ENCODE measurements around the gene POTEM.
"Not testable (repeated sequence)": the region's sequence is repeated elsewhere in the genome, so short reads cannot be mapped to it uniquely, and the experiment has no call there.

The POTEM gene

GRCh38 chr14:18963276-18963675 lies 4.0 kb upstream of the POTEM start:
- H3K79me2 ChIP-seq (ENCODE audit: control insufficient read depth, insufficient read depth, low read length, unreplicated experiment); H3K4me1 ChIP-seq (ENCODE audit: control insufficient read depth, insufficient read depth, low read length, unreplicated experiment); H3K27ac ChIP-seq (ENCODE audit: low read depth, low read length): not testable (repeated sequence)

GRCh38 chr14:18964878-18965277 lies 2.4 kb upstream of the POTEM start:
- not testable (repeated sequence) for H3K4me3 ChIP-seq (ENCODE audit: low read depth, low read length); H2AFZ ChIP-seq (ENCODE audit: low read length, unreplicated experiment); H3K4me1 ChIP-seq (ENCODE audit: control insufficient read depth, insufficient read depth, low read length, unreplicated experiment); H3K36me3 ChIP-seq (ENCODE audit: insufficient read depth, low read length); H3K27me3 ChIP-seq (ENCODE audit: insufficient read depth, low read length); H3K79me2 ChIP-seq (ENCODE audit: control insufficient read depth, insufficient read depth, low read length, unreplicated experiment); H3K27ac ChIP-seq (ENCODE audit: low read depth, low read length)

More at GRCh38 chr14:18963276-18963675, 4.0 kb upstream of the POTEM start:
- H3K36me3 ChIP-seq (ENCODE audit: insufficient read depth, low read length); H3K27me3 ChIP-seq (ENCODE audit: insufficient read depth, low read length); H3K4me3 ChIP-seq (ENCODE audit: low read depth, low read length); H2AFZ ChIP-seq (ENCODE audit: low read length, unreplicated experiment): not testable (repeated sequence)

DNA sequence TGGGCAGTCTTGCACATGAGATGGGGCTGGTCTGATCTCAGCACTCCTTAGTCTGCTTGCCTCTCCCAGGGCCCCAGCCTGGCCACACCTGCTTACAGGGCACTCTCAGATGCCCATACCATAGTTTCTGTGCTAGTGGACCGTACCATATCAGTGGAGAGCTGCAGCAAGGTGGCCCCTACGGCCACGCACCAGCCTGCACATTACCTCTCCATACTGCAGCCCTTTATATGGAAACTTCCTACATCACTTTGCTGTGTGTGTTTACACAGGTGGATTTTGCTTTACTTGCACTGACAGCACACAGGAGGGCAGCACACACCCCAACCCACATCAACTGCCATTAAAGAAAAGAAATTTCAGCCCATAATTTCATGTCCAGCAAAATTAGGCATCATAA lies 35.3 kb downstream of the POTEM start:
- not testable (repeated sequence) for H3K4me3 ChIP-seq (ENCODE audit: low read depth, low read length); H3K79me2 ChIP-seq (ENCODE audit: control insufficient read depth, insufficient read depth, low read length, unreplicated experiment); H3K4me1 ChIP-seq (ENCODE audit: control insufficient read depth, insufficient read depth, low read length, unreplicated experiment); H3K27me3 ChIP-seq (ENCODE audit: insufficient read depth, low read length); H3K36me3 ChIP-seq (ENCODE audit: insufficient read depth, low read length); H2AFZ ChIP-seq (ENCODE audit: low read length, unreplicated experiment); H3K27ac ChIP-seq (ENCODE audit: low read depth, low read length)

- not testable (repeated sequence) for H3K4me1 ChIP-seq (ENCODE audit: control insufficient read depth, insufficient read depth, low read length, unreplicated experiment); H3K79me2 ChIP-seq (ENCODE audit: control insufficient read depth, insufficient read depth, low read length, unreplicated experiment)
These were observed 39.3 kb downstream of the POTEM start for GRCh38 chr14:19006490-19006889.

DNA sequence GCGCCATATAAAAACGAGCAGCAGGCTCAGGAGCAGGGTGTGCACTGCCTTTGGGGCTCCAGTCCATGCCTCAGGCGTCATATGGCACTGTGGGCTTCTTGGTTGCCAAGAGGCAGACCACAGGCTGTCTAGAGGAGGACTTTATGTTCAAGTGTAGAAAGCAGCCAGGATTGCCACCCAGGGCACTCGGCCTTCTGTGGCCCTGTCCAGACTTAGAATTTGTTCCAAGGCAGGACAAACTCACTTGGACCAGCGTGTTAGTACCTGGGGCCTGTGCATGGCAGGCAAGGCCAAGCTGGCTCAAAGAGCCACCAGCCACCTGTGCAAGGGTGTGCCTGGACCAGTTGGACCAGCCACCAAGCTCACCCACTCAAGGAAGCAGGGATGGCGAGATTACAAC lies 40.4 kb downstream of the POTEM start:
- not testable (repeated sequence) for H3K4me1 ChIP-seq (ENCODE audit: control insufficient read depth, insufficient read depth, low read length, unreplicated experiment); H3K27ac ChIP-seq (ENCODE audit: low read depth, low read length); H3K36me3 ChIP-seq (ENCODE audit: insufficient read depth, low read length); H3K79me2 ChIP-seq (ENCODE audit: control insufficient read depth, insufficient read depth, low read length, unreplicated experiment); H3K4me3 ChIP-seq (ENCODE audit: low read depth, low read length); H3K27me3 ChIP-seq (ENCODE audit: insufficient read depth, low read length); H2AFZ ChIP-seq (ENCODE audit: low read length, unreplicated experiment)

More at GRCh38 chr14:19006490-19006889, 39.3 kb downstream of the POTEM start:
- H3K27ac ChIP-seq (ENCODE audit: low read depth, low read length); H2AFZ ChIP-seq (ENCODE audit: low read length, unreplicated experiment); H3K27me3 ChIP-seq (ENCODE audit: insufficient read depth, low read length); H3K36me3 ChIP-seq (ENCODE audit: insufficient read depth, low read length); H3K4me3 ChIP-seq (ENCODE audit: low read depth, low read length): not testable (repeated sequence)

- not testable (repeated sequence) for H3K4me3 ChIP-seq (ENCODE audit: low read depth, low read length); H3K36me3 ChIP-seq (ENCODE audit: insufficient read depth, low read length)
These were observed 43.8 kb downstream of the POTEM start for GRCh38 chr14:19011029-19011428.

GRCh38 chr14:19011703-19012102 lies 44.5 kb downstream of the POTEM start:
- H3K27me3 ChIP-seq (ENCODE audit: insufficient read depth, low read length); H3K36me3 ChIP-seq (ENCODE audit: insufficient read depth, low read length); H3K27ac ChIP-seq (ENCODE audit: low read depth, low read length); H3K4me1 ChIP-seq (ENCODE audit: control insufficient read depth, insufficient read depth, low read length, unreplicated experiment); H3K4me3 ChIP-seq (ENCODE audit: low read depth, low read length); H2AFZ ChIP-seq (ENCODE audit: low read length, unreplicated experiment); H3K79me2 ChIP-seq (ENCODE audit: control insufficient read depth, insufficient read depth, low read length, unreplicated experiment): not testable (repeated sequence)

More at GRCh38 chr14:19011029-19011428, 43.8 kb downstream of the POTEM start:
- H3K79me2 ChIP-seq (ENCODE audit: control insufficient read depth, insufficient read depth, low read length, unreplicated experiment); H3K27ac ChIP-seq (ENCODE audit: low read depth, low read length); H3K27me3 ChIP-seq (ENCODE audit: insufficient read depth, low read length); H2AFZ ChIP-seq (ENCODE audit: low read length, unreplicated experiment); H3K4me1 ChIP-seq (ENCODE audit: control insufficient read depth, insufficient read depth, low read length, unreplicated experiment): not testable (repeated sequence)

- H3K27me3 ChIP-seq (ENCODE audit: insufficient read depth, low read length); H3K27ac ChIP-seq (ENCODE audit: low read depth, low read length); H2AFZ ChIP-seq (ENCODE audit: low read length, unreplicated experiment); H3K4me3 ChIP-seq (ENCODE audit: low read depth, low read length); H3K36me3 ChIP-seq (ENCODE audit: insufficient read depth, low read length); H3K79me2 ChIP-seq (ENCODE audit: control insufficient read depth, insufficient read depth, low read length, unreplicated experiment); H3K4me1 ChIP-seq (ENCODE audit: control insufficient read depth, insufficient read depth, low read length, unreplicated experiment): not testable (repeated sequence)
These were observed 48.0 kb downstream of the POTEM start for GRCh38 chr14:19015185-19015584.

GRCh38 chr14:19025080-19025589 lies 57.9 kb downstream of the POTEM start:
- H3K36me3 ChIP-seq (ENCODE audit: insufficient read depth, low read length); H3K79me2 ChIP-seq (ENCODE audit: control insufficient read depth, insufficient read depth, low read length, unreplicated experiment); H3K4me1 ChIP-seq (ENCODE audit: control insufficient read depth, insufficient read depth, low read length, unreplicated experiment); H3K27ac ChIP-seq (ENCODE audit: low read depth, low read length); H2AFZ ChIP-seq (ENCODE audit: low read length, unreplicated experiment); H3K27me3 ChIP-seq (ENCODE audit: insufficient read depth, low read length); H3K4me3 ChIP-seq (ENCODE audit: low read depth, low read length): not testable (repeated sequence)

GRCh38 chr14:19026649-19027351 lies 59.6 kb downstream of the POTEM start:
- H3K4me3 ChIP-seq (ENCODE audit: low read depth, low read length); H2AFZ ChIP-seq (ENCODE audit: low read length, unreplicated experiment); H3K27me3 ChIP-seq (ENCODE audit: insufficient read depth, low read length): not testable (repeated sequence)

DNA sequence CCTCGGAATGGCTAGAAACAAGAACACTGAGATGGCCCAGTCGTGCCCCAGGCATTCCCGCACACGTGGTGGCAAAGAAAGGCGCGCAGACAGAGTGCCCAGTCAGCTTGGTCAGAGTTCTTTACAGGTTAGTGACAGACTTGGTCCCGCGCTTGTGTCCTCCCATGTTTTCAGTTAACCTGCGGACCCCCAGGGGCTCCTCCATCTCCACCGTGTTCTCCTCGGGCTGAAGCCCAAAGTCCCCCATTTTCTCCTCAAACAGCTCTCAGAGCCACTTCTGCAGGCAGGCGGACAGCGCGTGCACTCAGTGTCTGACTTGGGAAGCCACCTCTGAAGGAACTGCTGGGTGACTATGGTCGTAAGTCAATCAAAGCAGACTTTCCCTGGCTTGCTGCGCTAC lies 60.7 kb downstream of the POTEM start:
- H3K4me1 ChIP-seq (ENCODE audit: control insufficient read depth, insufficient read depth, low read length, unreplicated experiment); H3K79me2 ChIP-seq (ENCODE audit: control insufficient read depth, insufficient read depth, low read length, unreplicated experiment); H3K36me3 ChIP-seq (ENCODE audit: insufficient read depth, low read length); H2AFZ ChIP-seq (ENCODE audit: low read length, unreplicated experiment); H3K4me3 ChIP-seq (ENCODE audit: low read depth, low read length); H3K27ac ChIP-seq (ENCODE audit: low read depth, low read length); H3K27me3 ChIP-seq (ENCODE audit: insufficient read depth, low read length): not testable (repeated sequence)

More at GRCh38 chr14:19026649-19027351, 59.6 kb downstream of the POTEM start:
- not testable (repeated sequence) for H3K27ac ChIP-seq (ENCODE audit: low read depth, low read length); H3K4me1 ChIP-seq (ENCODE audit: control insufficient read depth, insufficient read depth, low read length, unreplicated experiment); H3K79me2 ChIP-seq (ENCODE audit: control insufficient read depth, insufficient read depth, low read length, unreplicated experiment); H3K36me3 ChIP-seq (ENCODE audit: insufficient read depth, low read length)
